Measurements from ENCODE around the gene PITRM1.

DNA sequence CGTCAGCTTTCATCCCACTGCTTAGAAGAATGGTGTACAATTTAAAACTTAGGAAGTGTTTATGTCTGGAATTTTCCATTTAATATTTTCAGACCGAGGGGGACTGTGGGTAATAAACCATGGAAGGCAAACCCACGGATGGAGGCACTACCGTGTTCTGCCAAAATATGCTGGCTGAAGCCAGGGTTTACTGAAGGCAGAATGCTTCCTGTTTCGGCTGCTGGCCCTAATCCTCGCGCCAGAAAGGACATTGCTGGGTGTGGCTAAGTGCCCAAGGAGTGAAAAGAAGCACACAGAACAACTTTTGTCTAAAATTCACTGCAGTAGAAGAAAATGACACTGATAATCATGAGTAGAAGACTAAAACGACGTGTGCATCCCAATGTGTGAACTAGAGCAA lies 32.3 kb downstream of the PITRM1 start:
- TF ChIP-seq EZH2 (IDR thresholded peaks at IDR 0.05; ENCODE audit: insufficient read depth, poor library complexity, severe bottlenecking) (no peak), EZH2phosphoT487 (IDR thresholded peaks at IDR 0.05; ENCODE audit: insufficient read depth, low read depth) (no peak)
